Body of pancreas (tissue), 4 donors: ENCODE measurements around the gene ELL2. TPM values are rescaled to one million over a fixed set of nuclear protein-coding genes. Genes with fewer than 3 reads are reported as not detected.
A peak's percentile ranks its signal among the peaks of the same experiment; 100 is the strongest.

ENCODE experiments used
- ATAC-seq: fragments of 150-250 bp; one replicate; pipeline ENCODE4 v1.9.1; 2016
- DNase-seq, 4 donors: peaks; one replicate each; pipeline ENCODE4 v3.0.0-alpha.2; 2019
- H3K27ac ChIP-seq, 4 donors: fragments of 200-600 bp; sonication (generic); 1 replicate in 3 of 4; 2 replicates in 1 of 4; pipeline versions ENCODE4 v1.5.1 to v1.6.1; 2016 to 2019; ENCODE audit warnings: mild to moderate bottlenecking in 1 of 4, mixed read lengths in 1 of 4, moderate library complexity in 1 of 4
- H3K27me3 ChIP-seq, 2 donors: fragments of 200-600 bp; sonication (generic); one replicate each; pipeline ENCODE4 v1.6.0; 2016; ENCODE audit warnings: mild to moderate bottlenecking in 1 of 2
- H3K36me3 ChIP-seq, 2 donors: fragments of 200-600 bp; sonication (generic); replicated peaks in 1 of 2; 2 replicates each; pipeline ENCODE4 v1.5.1; 2016; ENCODE audit warnings: low read depth in 2 of 2; ENCODE audit not compliant: insufficient read depth in 1 of 2
- H3K4me1 ChIP-seq: fragments of 200-600 bp; sonication (generic); one replicate; pipeline ENCODE4 v1.6.0; 2016
- H3K4me3 ChIP-seq, 2 donors: fragments of 200-600 bp; sonication (generic); 1 replicate in 1 of 2; 2 replicates in 1 of 2; pipeline ENCODE4 v1.5.1; 2016 to 2019
- H3K9me3 ChIP-seq, 3 donors: fragments of 200-600 bp; sonication (generic); 1 replicate in 2 of 3; 2 replicates in 1 of 3; pipeline ENCODE4 v1.5.1; 2016
- CTCF ChIP-seq, 7 experiments: fragments of 450-650 bp in 4 of 7; fragments of 200-600 bp in 3 of 7; sonication (generic) in 3 of 7; IDR thresholded peaks; one replicate each; pipeline ENCODE4 v1.5.1; 2016 to 2019; ENCODE audit warnings: antibody characterized with exemption in 7 of 7
- POLR2A ChIP-seq, 3 donors: fragments of 450-650 bp; IDR thresholded peaks; one replicate each; pipeline ENCODE4 v1.6.1; 2016; ENCODE audit warnings: antibody characterized with exemption in 3 of 3, mild to moderate bottlenecking in 2 of 3
- WGBS, 2 donors: methylation state at CpG; one replicate each; pipeline ENCODE4 v1.1.5; 2017; 5-methylcytosine and 5-hydroxymethylcytosine counted together
- intact Hi-C: fragments of 100-400 bp; cut with DNase I; formaldehyde crosslinking; loops from one replicate; pipeline ENCODE4 v1.15.1; 2023
- total RNA-seq, 2 donors: library from RNA; depleted of rRNA; stranded (reverse); fragments of >200 nt; gene quantifications; one replicate each; pipeline ENCODE4 v1.1.0, GENCODE V29; 2016

Gene ELL2
- total RNA-seq, 2 donors from 2014 or later, result 100 to 104 TPM

DNA sequence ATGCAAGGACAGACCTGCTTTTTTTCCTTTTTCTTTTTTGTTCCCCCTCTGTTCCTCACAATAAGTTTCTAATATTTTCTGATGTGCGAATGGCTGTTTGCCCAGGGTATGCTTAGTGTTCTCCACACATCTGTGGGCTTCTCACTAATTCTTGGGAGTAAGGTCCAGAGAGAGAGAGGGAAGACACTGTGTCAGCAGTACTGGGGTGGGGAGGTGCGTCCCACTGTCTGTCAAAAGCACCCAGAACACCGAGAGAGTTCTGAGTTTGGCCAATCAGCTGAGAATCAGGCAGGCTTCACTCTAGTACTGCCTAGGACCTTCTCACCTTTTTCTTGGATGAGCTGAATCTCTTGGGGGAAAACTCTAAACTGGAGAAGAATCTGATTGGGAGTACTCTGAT lies 61.8 kb downstream of the ELL2 start:
- intact Hi-C loops, result loop anchor here (10.0 kb wide), 1 partner anchor 45 kb away; no protein-coding TSS in a partner anchor
- no peak overlapping the region for H3K27ac ChIP-seq

GRCh38 chr5:95899006-95899405 lies 62.6 kb downstream of the ELL2 start:
- DNase-seq (no peak), ATAC-seq (no peak)
- intact Hi-C loops, result loop anchor here (10.0 kb wide), 1 partner anchor 46 kb away; no protein-coding TSS in a partner anchor
- 13 to 18% methylated on average over 1 of the region's 1 CpG for WGBS, 2 donors
- Histone ChIP-seq H3K9me3 (no peaks in the 10 kb centered on the region), H3K4me1 (peaks cover 31% of the 10 kb centered on the region), H3K27ac (peak overlapping the region in 1 of 4 donors; percentile 30), H3K27me3 (no peaks in the 10 kb centered on the region), H3K4me3 (no peak overlapping the region), H3K36me3 (peaks cover 10 to 16% of the 10 kb centered on the region in 2 donors)
- no peak for TF ChIP-seq CTCF (IDR thresholded peaks at IDR 0.05)
- no peak for TF ChIP-seq POLR2A (IDR thresholded peaks at IDR 0.05)

More for the DNA sequence above, 61.8 kb downstream of the ELL2 start:
- TF ChIP-seq CTCF (IDR thresholded peaks at IDR 0.05) (no peak), POLR2A (IDR thresholded peaks at IDR 0.05) (no peak)
- peaks cover 10% of the 10 kb centered on the region in 2 donors for H3K36me3 ChIP-seq
- H3K9me3 ChIP-seq, result no peaks in the 10 kb centered on the region
- no peaks in the 10 kb centered on the region for H3K27me3 ChIP-seq
- no peak for DNase-seq
- H3K4me3 ChIP-seq, result no peak overlapping the region
- no peak for ATAC-seq
- peaks cover 31% of the 10 kb centered on the region for H3K4me1 ChIP-seq
- 46 to 64% methylated on average over 3 of the region's 3 CpGs for WGBS, 2 donors

DNA sequence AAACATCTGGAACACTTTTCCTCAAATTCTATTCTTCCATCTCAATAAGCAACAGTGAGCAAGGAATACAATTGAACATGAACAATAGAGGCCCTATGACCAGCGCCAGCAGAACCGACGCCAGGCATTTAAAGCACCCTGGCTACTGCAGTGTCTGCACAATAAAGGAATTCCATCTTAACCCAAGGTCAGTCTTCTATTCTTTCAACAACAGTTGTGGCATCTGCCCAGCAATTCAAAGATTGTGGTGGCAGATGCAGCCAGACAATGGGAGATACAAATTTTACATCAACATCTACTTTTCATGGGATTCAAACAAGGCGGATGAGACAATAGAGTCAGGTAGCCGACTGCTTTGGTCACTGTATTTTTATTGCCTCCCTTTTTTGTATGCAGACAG lies 65.9 kb downstream of the ELL2 start:
- H3K27ac ChIP-seq, result no peak overlapping the region
- intact Hi-C loops, result loop anchor here (10.0 kb wide), 1 partner anchor 49 kb away; no protein-coding TSS in a partner anchor
- WGBS, 2 donors, result 78 to 86% methylated on average over 5 of the region's 5 CpGs
- TF ChIP-seq POLR2A (IDR thresholded peaks at IDR 0.05), result no peak
- no peak for TF ChIP-seq CTCF (IDR thresholded peaks at IDR 0.05)
- H3K9me3 ChIP-seq, result no peaks in the 10 kb centered on the region
- ATAC-seq (no peak), DNase-seq (no peak)
- peaks cover 16% of the 10 kb centered on the region for H3K4me1 ChIP-seq
- H3K36me3 ChIP-seq, result peaks cover 10 to 29% of the 10 kb centered on the region in 2 donors
- no peaks in the 10 kb centered on the region for H3K27me3 ChIP-seq
- no peak overlapping the region for H3K4me3 ChIP-seq

DNA sequence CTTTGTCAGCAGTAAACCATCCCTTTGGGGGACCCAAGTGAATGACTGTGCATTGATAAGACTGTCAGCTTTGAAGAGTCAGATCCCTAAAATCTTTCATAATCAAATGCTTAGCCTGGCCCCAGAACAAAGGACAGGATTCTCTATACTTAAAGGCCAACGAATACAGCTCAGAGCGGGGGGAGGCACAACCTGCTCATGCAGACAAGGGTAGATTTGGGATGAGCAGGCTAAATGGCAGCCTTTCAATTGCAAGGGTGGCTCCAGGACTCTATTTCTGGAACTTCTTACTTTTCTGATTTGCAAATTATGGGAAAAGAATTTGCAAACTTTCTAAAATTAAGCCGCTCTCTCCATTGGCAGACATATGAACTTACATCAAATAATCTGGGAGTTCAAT lies 66.4 kb downstream of the ELL2 start:
- DNase-seq (no peak), ATAC-seq (no peak)
- Histone ChIP-seq H3K4me1 (peaks cover 11% of the 10 kb centered on the region), H3K4me3 (no peak overlapping the region), H3K9me3 (no peaks in the 10 kb centered on the region), H3K36me3 (peaks cover 10 to 33% of the 10 kb centered on the region in 2 donors), H3K27me3 (no peaks in the 10 kb centered on the region), H3K27ac (no peak overlapping the region)
- TF ChIP-seq CTCF (IDR thresholded peaks at IDR 0.05) (no peak), POLR2A (IDR thresholded peaks at IDR 0.05) (no peak)
- intact Hi-C loops, result loop anchor here (10.0 kb wide), 1 partner anchor 50 kb away; no protein-coding TSS in a partner anchor
- 77 to 87% methylated on average over 3 of the region's 3 CpGs for WGBS, 2 donors

DNA sequence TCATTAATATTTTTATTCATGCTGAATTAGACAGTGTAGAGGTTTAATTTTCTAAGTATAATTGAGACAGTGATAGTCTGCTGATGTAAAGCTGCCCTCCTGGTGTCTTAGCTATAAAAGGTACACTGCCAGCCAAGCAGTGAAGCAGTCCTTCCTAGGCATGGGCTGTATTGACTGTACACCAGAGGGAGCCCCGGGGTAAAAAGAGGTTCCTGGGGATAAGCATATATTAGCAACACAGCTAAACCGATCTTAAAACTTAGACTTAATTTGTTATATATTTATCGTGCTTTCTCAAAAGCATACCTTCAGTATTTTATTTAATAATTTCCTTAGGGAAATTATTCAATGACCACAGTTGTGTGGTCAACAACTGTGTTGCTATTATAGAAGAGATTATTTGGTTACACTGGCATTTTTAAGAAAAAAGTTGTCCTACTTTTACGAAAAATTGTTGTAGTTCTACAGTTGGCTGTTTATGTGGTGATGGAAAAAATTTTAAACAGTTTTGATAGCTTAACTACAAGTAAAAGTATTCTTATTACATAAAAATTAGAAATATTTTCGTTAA lies 68.8 kb downstream of the ELL2 start:
- ATAC-seq, result no peak
- no peak overlapping the region for H3K4me3 ChIP-seq

More for the DNA sequence above, 68.8 kb downstream of the ELL2 start:
- intact Hi-C loops, result loop anchor here (10.0 kb wide), 1 partner anchor 52 kb away; no protein-coding TSS in a partner anchor
- TF ChIP-seq CTCF (IDR thresholded peaks at IDR 0.05) (peak in 6 of 7 experiments; percentile 22 to 51 (median 40)), POLR2A (IDR thresholded peaks at IDR 0.05) (no peak)
- Histone ChIP-seq H3K9me3 (no peaks in the 10 kb centered on the region), H3K27me3 (no peaks in the 10 kb centered on the region), H3K4me1 (peaks cover 7% of the 10 kb centered on the region), H3K36me3 (peaks cover 6 to 34% of the 10 kb centered on the region in 2 donors), H3K27ac (no peak overlapping the region)
- WGBS, 2 donors, result 81 to 85% methylated on average over 5 of the region's 5 CpGs
- peak; percentile 35 to 58 (median 49) for DNase-seq
